HepG2 (cell line): ENCODE data around the gene PDILT. TPM values are rescaled to one million over a fixed set of nuclear protein-coding genes. Genes with fewer than 3 reads are reported as not detected.

Source experiments
- MED8 ChIP-seq: sonication (generic); formaldehyde crosslinking; IDR thresholded peaks from 2 replicates; pipeline ENCODE4 v1.8.1; 2023; ENCODE audit warnings: mild to moderate bottlenecking, missing genetic modification reagents; ENCODE audit not compliant: insufficient replicate concordance
- NR2F6 ChIP-seq, 2 experiments: IDR thresholded peaks; 2 replicates each; pipeline ENCODE4 v1.6.1; 2016; ENCODE audit warnings: antibody characterized with exemption in 1 of 2, mild to moderate bottlenecking in 1 of 2
- RARA ChIP-seq: IDR thresholded peaks from 2 replicates; pipeline ENCODE4 v1.6.1; 2016; ENCODE audit warnings: missing genetic modification reagents, missing compliant biosample characterization
- RBAK ChIP-seq: sonication (generic); formaldehyde crosslinking; IDR thresholded peaks from 2 replicates; pipeline ENCODE4 v1.5.1; 2020; ENCODE audit warnings: mild to moderate bottlenecking, missing genetic modification reagents
- SOX5 ChIP-seq: IDR thresholded peaks from 2 replicates; pipeline ENCODE4 v1.6.1; 2016; ENCODE audit warnings: borderline replicate concordance
- STAG1 ChIP-seq: sonication (generic); formaldehyde crosslinking; IDR thresholded peaks from 2 replicates; pipeline ENCODE4 v1.4.0; 2020; ENCODE audit warnings: missing genetic modification reagents
- SYNCRIP ChIP-seq: fragments of 200-400 bp; formaldehyde crosslinking; IDR thresholded peaks from 2 replicates; pipeline ENCODE4 v1.6.1; 2018; ENCODE audit warnings: mild to moderate bottlenecking, low read depth, low read length; ENCODE audit not compliant: insufficient read depth
- TRIM22 ChIP-seq: fragments of 450-650 bp; IDR thresholded peaks from 2 replicates; pipeline ENCODE4 v1.6.1; 2017
- ZBTB38 ChIP-seq: sonication (generic); formaldehyde crosslinking; IDR thresholded peaks from 2 replicates; pipeline ENCODE4 v1.5.1; 2020; ENCODE audit warnings: mild to moderate bottlenecking, missing genetic modification reagents
- ZFP36L2 ChIP-seq: sonication (generic); formaldehyde crosslinking; IDR thresholded peaks from 2 replicates; pipeline ENCODE4 v1.4.0; 2020; ENCODE audit warnings: missing genetic modification reagents
- ZHX1 ChIP-seq: sonication (generic); formaldehyde crosslinking; IDR thresholded peaks from 2 replicates; pipeline ENCODE4 v1.8.1; 2022; ENCODE audit warnings: low read depth, mild to moderate bottlenecking, missing genetic modification reagents
- ZNF10 ChIP-seq: sonication (generic); formaldehyde crosslinking; IDR thresholded peaks from 2 replicates; pipeline ENCODE4 v1.4.0; 2020; ENCODE audit warnings: mild to moderate bottlenecking, low read depth, missing genetic modification reagents, borderline replicate concordance
- ZNF17 ChIP-seq: sonication (generic); formaldehyde crosslinking; IDR thresholded peaks from 2 replicates; pipeline ENCODE4 v1.5.0; 2020; ENCODE audit warnings: mild to moderate bottlenecking, missing genetic modification reagents
- ZNF225 ChIP-seq: sonication (generic); formaldehyde crosslinking; IDR thresholded peaks from 2 replicates; pipeline ENCODE4 v1.4.0; 2020; ENCODE audit warnings: mild to moderate bottlenecking, missing genetic modification reagents
- ZNF274 ChIP-seq: sonication (generic); formaldehyde crosslinking; IDR thresholded peaks from 2 replicates; pipeline ENCODE4 v1.5.1; 2020; ENCODE audit warnings: mild to moderate bottlenecking, missing genetic modification reagents
- ZNF616 ChIP-seq: sonication (generic); formaldehyde crosslinking; IDR thresholded peaks from 2 replicates; pipeline ENCODE4 v1.5.0; 2020; ENCODE audit warnings: low read depth, mild to moderate bottlenecking, missing genetic modification reagents
- ZNF75D ChIP-seq: sonication (generic); formaldehyde crosslinking; IDR thresholded peaks from 2 replicates; pipeline ENCODE4 v1.8.1; 2023; ENCODE audit warnings: missing genetic modification reagents, mild to moderate bottlenecking, borderline replicate concordance
- ZNF775 ChIP-seq: sonication (generic); formaldehyde crosslinking; IDR thresholded peaks from 2 replicates; pipeline ENCODE4 v1.4.0; 2020; ENCODE audit warnings: missing genetic modification reagents, mild to moderate bottlenecking, moderate library complexity, borderline replicate concordance
- polyA plus RNA-seq, 8 experiments: library from polyadenylated mRNA; depleted of rRNA in 3 of 8; stranded (reverse) in 7 of 8; unstranded in 1 of 8; fragments of >200 nt; fragmentation: Illumina TruSeq in 4 of 8; extraction: Trizol in 4 of 8; gene quantifications; 2 replicates each; pipeline versions ENCODE4 v1.2.1 to v1.2.3, GENCODE V29; 2011 to 2016; ENCODE audit warnings: low read depth in 4 of 8, missing spikeins in 1 of 8, mixed read lengths in 1 of 8; ENCODE audit not compliant: insufficient read depth in 1 of 8
- total RNA-seq, 5 experiments: library from RNA; depleted of rRNA; stranded (reverse); fragments of >200 nt; fragmentation: Illumina TruSeq; extraction: Trizol; gene quantifications; 2 replicates each; pipeline ENCODE4 v1.2.3, GENCODE V29; 2016; ENCODE audit warnings: low read depth in 1 of 5
- TF ChIP-seq, protein P1 (sequence below): sonication (generic); formaldehyde crosslinking; IDR thresholded peaks from 2 replicates; pipeline ENCODE4 v1.9.0; 2022; ENCODE audit warnings: missing genetic modification reagents, mild to moderate bottlenecking, borderline replicate concordance
- TF ChIP-seq, protein P2 (sequence below): sonication (generic); formaldehyde crosslinking; IDR thresholded peaks from 2 replicates; pipeline ENCODE4 v1.5.0; 2020; ENCODE audit warnings: mild to moderate bottlenecking, missing genetic modification reagents

Gene PDILT
- total and polyA plus RNA-seq, 2 of the 13 experiments (the other 11 are each of a cell fraction or from before 2014, with no cell fraction given): not detected

DNA sequence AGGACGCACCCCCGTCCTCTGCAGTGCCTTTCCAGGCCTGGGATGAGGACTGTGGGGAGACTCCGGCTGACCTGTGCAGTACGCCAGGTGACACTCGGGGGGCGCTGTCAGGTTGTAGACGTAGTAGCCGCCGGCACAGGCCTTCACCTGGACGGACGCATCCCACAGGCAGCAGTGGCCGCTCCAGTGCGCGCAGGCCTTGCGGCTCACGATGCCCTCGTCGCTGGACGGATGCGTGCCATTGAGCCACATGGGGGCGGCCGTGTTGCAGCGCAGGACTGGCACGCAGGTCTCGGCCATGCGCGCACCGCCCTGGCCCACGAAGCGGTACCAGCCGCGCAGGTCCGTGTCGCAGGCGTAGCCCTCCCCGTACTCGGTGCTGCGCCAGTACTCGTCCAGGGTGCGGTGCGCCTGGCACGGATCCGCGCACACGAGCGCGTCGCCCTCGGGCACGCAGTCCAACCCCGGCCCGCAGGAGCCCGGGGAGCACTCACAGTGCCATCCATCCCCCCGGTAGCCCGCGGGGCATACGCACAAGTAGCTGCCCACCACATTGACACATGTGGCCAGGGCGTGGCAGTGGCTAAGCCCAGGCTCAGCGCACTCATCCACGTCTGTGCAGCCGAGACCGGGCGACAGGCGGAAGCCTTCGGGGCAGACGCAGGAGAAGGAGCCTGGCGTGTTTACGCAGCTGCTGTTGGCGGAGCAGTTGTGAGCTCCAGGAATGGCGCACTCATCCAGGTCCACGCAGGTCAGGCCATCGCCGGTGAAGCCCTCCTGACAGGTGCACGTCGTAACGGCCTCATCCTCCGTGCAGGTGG, 56.0 kb downstream of the PDILT start (continued):
- TF ChIP-seq ZNF10 (CRISPR knock-in tag) (no peak), ZNF17 (no peak), TRIM22 (no peak), ZFP36L2 (no peak), ZBTB38 (CRISPR knock-in tag) (0 out of 2 replicates have a peak, but pooled peaks have one; percentile 40), ZNF775 (CRISPR knock-in tag) (no peak), ZNF225 (CRISPR knock-in tag) (0 out of 2 replicates have a peak, but pooled peaks have one; percentile 43), ZNF75D (CRISPR knock-in tag) (no peak), ZNF274 (CRISPR knock-in tag) (0 out of 2 replicates have a peak, but pooled peaks have one; percentile 28), RBAK (no peak), MED8 (no peak), RARA (CRISPR knock-in tag) (no peak), SYNCRIP (no peak), ZNF616 (CRISPR knock-in tag) (no peak), SOX5 (CRISPR knock-in tag) (no peak), STAG1 (peak; percentile 72), NR2F6 (IDR thresholded peaks at IDR 0.05) (no peak), NR2F6 (CRISPR knock-in tag; IDR thresholded peaks at IDR 0.05) (no peak), ZHX1 (CRISPR knock-in tag) (peak; percentile 28; the same call in 1 of the 2 replicates)
- TF ChIP-seq, protein P1, sequence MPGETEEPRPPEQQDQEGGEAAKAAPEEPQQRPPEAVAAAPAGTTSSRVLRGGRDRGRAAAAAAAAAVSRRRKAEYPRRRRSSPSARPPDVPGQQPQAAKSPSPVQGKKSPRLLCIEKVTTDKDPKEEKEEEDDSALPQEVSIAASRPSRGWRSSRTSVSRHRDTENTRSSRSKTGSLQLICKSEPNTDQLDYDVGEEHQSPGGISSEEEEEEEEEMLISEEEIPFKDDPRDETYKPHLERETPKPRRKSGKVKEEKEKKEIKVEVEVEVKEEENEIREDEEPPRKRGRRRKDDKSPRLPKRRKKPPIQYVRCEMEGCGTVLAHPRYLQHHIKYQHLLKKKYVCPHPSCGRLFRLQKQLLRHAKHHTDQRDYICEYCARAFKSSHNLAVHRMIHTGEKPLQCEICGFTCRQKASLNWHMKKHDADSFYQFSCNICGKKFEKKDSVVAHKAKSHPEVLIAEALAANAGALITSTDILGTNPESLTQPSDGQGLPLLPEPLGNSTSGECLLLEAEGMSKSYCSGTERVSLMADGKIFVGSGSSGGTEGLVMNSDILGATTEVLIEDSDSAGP (CRISPR knock-in tag): peak; percentile 17; the same call in 1 of the 2 replicates
- TF ChIP-seq, protein P2, sequence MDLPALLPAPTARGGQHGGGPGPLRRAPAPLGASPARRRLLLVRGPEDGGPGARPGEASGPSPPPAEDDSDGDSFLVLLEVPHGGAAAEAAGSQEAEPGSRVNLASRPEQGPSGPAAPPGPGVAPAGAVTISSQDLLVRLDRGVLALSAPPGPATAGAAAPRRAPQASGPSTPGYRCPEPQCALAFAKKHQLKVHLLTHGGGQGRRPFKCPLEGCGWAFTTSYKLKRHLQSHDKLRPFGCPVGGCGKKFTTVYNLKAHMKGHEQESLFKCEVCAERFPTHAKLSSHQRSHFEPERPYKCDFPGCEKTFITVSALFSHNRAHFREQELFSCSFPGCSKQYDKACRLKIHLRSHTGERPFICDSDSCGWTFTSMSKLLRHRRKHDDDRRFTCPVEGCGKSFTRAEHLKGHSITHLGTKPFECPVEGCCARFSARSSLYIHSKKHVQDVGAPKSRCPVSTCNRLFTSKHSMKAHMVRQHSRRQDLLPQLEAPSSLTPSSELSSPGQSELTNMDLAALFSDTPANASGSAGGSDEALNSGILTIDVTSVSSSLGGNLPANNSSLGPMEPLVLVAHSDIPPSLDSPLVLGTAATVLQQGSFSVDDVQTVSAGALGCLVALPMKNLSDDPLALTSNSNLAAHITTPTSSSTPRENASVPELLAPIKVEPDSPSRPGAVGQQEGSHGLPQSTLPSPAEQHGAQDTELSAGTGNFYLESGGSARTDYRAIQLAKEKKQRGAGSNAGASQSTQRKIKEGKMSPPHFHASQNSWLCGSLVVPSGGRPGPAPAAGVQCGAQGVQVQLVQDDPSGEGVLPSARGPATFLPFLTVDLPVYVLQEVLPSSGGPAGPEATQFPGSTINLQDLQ (CRISPR knock-in tag): no peak
